Hematopoietic multipotent progenitor cell treated with erythropoietin and hydrocortisone succinate and interleukin-3 and kit ligand, for 4 days (in vitro differentiated cells): Measurements from ENCODE around the gene SKA2.
"Not testable (repeated sequence)": the region's sequence is repeated elsewhere in the genome, so short reads cannot be mapped to it uniquely, and the experiment has no call there.

Experiments
- DNase-seq: peaks from one replicate; pipeline ENCODE4 v3.0.0-alpha.2; 2015

The SKA2 gene, protein sequence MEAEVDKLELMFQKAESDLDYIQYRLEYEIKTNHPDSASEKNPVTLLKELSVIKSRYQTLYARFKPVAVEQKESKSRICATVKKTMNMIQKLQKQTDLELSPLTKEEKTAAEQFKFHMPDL

DNA sequence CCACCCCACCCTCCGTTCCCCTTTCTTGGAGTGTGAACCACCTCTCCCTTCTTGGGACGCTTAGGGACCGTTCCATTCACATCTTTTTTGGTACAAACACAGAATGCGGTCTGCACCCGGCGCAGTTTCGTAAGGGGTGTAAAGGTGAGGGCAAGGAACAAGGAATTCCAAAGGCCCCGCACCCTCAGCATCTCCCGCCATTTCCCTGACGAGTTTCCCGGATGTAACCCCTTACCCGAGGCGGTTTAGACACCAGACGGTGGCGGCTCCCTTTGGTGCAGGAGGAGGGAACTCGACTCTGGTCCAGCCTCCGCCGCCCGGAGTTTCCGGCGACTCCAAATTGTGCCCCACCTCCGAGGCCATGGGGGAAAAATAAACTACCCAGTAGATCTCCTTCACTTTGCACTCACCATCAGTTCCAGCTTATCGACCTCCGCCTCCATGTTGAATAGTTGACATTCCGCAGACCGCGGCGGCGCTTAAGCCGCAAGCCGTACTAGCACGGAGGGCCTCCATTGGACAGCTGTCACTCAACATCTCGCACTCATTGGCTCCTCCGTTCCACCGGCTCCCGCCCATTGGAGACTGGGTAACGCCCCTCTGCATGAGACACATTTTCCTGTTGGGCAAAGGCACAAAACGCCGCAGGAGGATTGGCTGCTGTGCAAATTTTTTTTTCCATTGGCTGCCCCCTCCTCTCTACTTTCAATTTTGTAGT, at the start of gene SKA2:
SKA2 (minus strand) TSS at position 466 of the 718 bp plus-strand sequence; CDS start at position 443, 23 bp downstream.
- DNase-seq = peak; percentile 100

DNA sequence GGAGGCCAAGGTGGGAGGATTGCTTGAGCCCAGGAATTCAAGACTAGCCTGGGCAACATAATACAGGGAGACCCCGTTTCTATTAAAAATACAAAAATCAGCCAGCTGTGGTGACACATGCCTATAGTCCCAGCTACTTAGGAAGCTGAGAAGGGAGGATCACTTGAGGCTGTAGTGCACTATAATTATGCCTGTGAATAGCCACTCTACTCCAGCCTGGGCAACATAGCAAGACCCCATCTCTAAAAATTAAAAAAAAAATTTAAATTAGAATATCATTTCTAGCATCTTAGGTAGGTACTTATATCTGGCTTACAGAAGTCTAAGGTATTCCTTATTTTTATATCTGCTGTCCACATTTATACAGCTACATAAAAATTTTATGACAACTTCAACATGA, 47.3 kb upstream of the SKA2 start:
- DNase-seq = no peak

DNA sequence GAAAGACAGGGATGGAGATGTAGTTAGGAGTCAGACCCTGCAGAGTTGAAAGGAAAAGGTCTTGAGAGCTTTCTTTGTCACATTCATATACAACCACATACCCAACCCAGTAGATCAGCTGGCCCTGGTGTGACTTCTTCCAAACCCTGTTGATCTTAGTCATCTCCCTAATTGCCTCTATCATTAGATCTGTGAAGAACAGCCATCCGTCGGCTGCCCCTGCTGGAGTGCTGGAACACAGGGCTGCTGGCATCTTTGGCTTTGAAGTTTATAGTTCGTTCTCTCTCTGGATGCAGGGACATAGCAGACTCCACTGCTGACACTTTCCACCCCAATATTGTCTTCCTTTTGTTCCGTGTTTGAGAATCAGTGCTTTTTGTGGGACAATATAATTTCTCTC, 44.4 kb upstream of the SKA2 start:
- DNase-seq = no peak

GRCh38 chr17:59193336-59193862, 38.4 kb upstream of the SKA2 start:
- no peak for DNase-seq

GRCh38 chr17:59190806-59191205, 35.8 kb upstream of the SKA2 start:
- DNase-seq = no peak

- DNase-seq = no peak
Observed at GRCh38 chr17:59186850-59187249, 31.9 kb upstream of the SKA2 start.

GRCh38 chr17:59185997-59186396, 31.0 kb upstream of the SKA2 start:
- DNase-seq = no peak

- DNase-seq = no peak
Observed at GRCh38 chr17:59181481-59181880, 26.5 kb upstream of the SKA2 start.

GRCh38 chr17:59180626-59181025, 25.6 kb upstream of the SKA2 start:
- no peak for DNase-seq

GRCh38 chr17:59179601-59180000, 24.6 kb upstream of the SKA2 start:
- not testable (repeated sequence) for DNase-seq

- no peak for DNase-seq
Observed at GRCh38 chr17:59178266-59178985, 23.4 kb upstream of the SKA2 start.

DNA sequence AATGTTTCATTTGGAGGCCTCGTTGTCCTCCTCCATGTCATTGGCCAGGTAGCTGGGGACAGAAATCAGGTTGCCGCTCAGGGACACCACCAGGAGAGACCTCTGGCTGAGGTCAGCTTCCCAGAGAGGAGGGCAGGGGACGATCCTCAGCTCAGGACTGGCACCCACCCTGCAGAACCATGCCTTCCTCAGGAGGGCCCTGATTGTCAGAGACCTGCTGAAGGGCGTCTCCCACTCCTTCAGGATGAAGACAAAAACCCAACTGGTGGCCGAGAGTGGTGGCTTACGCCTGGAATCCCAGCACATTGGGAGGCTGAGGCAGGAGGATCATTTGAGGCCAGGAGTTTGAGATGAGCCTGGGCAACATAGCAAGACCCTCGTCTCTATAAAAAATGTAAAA, 20.1 kb upstream of the SKA2 start:
- DNase-seq = no peak

- DNase-seq = no peak
Observed at GRCh38 chr17:59174671-59175070, 19.7 kb upstream of the SKA2 start.

DNA sequence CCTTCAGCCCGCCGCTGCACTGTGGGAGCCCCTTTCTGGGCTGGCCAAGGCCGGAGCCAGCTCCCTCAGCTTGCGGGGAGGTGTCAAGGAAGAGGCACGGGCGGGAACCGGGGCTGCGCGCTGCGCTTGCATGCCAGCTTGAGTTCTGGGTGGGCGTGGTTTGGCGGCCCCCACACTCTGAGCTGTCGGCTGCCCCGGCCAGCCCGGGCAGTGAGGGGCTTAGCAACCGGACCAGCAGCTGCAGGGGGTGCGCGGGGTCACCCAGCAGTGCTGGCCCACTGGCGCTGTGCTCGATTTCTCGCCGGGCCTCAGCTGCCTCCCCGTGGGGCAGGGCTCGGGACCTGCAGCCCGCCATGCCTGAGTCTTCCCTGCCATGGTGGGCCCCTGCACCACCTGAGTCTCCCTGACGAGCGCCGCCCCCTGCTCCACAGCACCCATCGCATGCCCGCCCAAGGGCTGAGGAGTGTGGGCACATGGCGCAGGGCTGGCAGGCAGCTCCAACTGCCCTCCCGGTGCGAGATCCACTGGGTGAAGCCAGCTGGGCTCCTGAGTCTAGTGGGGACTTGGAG, 17.5 kb upstream of the SKA2 start:
- no peak for DNase-seq

DNA sequence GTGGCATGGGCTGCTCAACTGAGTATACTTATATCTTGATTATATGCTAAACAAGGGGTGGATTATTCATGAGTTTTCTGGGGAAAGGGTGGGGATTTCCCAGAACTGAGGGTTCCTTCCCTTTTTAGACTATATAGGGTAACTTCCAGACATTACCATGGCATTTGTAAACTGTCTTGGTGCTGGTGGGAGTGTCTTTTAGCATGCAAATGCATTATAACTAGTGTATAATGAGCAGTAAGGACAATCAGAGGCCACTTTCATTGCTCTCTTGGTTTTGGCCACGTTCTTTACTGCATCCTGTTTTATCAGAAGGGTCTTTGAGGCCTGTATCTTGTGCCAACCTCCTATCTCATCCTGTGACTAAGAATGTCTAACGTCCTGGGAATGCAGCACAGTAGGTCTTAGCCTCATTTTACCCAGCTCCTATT, 12.6 kb upstream of the SKA2 start:
- peak; percentile 69 for DNase-seq

- DNase-seq = peak; percentile 78
Observed at GRCh38 chr17:59165933-59166342, 11.0 kb upstream of the SKA2 start.

GRCh38 chr17:59161477-59161876, 6.5 kb upstream of the SKA2 start:
- DNase-seq = no peak

GRCh38 chr17:59160157-59161025, 5.4 kb upstream of the SKA2 start:
- no peak for DNase-seq

DNA sequence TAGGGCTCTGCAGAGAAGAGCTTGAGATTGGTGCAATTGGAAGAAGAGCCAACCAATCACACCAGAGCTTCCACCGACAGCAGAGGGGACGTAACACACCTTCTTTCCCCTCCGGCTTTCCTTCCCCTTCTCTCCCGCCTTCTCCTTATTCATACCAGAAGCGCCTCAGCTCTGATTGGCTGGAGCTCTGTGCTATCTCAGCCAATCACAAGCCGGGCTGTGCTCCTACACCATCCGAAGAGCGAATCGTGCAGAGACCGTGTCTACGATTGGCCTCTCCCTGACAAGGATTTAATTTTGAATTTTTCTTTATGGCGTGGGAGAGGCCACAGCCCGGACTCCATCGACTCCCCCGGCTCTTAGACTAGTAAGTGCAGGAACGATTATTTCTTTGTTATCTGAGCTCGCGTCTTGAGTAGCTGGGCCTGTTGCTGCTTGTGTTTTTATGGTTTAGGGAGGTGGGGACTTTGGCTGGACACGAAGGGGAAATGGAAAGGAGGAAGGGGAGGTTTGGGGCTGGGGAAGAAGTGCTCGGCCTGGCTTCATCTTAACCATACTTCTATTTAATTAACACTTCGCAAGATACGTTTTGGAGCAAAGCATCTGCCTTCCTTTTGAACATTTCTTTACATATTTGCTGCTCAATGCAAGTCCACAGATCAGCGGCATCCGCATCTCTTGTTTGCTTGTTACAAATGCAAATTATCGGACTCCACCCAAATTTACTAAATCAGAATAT, 622 bp upstream of the SKA2 start, which contains the start of gene PRR11:
PRR11 (plus strand) TSS at position 308 of the 739 bp plus-strand sequence. CDS start 14,007 bp downstream, outside the sequence.
- no peak for DNase-seq

GRCh38 chr17:59154292-59154720, 680 bp downstream of the SKA2 start:
- DNase-seq = peak; percentile 65

DNA sequence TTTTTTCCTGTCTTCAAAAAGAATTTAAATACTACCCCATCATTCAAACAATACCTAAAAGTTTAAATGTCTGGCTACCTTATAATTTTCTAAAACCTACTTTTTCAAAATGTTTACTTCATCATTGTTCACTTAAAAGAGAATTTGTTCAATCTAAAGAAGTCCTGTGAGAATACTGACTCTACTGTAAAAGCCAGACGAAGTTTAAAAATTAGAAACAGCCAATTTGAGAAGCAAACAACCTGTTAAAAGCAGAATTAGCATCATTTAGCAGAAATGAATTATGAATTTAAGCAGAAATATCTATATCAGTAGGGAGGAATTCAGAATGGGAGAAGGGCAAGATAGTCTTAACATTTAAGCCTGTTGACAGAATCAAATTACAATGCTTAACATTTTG, 2.1 kb downstream of the SKA2 start:
- no peak for DNase-seq

DNA sequence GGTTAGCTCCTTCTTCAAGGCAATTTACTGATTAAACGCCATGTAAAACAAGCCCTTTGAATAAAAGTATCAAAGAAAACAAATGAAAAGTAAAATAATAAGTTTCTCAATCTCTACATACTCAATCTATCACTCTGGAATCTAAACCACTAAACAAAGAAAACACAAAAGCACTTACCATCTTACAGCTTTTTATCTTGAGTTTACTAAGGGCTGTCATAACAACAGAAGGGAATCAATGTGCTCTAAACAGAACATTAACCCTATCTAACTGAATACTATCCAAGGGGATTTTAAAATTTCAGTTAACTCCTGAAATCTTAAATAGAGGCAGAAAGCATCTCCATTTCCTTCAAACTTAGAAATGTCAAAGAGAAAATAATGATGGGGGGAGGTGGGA, 3.4 kb downstream of the SKA2 start:
- DNase-seq = no peak
